Left lung (tissue), 10 donors: ENCODE results near the gene RCAN1. TPM values are rescaled to one million over a fixed set of nuclear protein-coding genes. Genes with fewer than 3 reads are reported as not detected.

ENCODE experiments used
- ATAC-seq: fragments of 200-7000 bp; cut with Tn5 transposase; one replicate; pipeline ENCODE4 v1.9.1; 2020; ENCODE audit warnings: moderate library complexity
- DNase-seq, 4 donors: peaks; one replicate each; pipeline ENCODE4 v3.0.0-alpha.2; 2013 to 2020
- H3K27ac ChIP-seq, 2 donors: fragments of 200-600 bp; sonication (generic) in 1 of 2; one replicate each; pipeline versions ENCODE4 v1.5.0 to v1.8.0; 2020 to 2021
- H3K27me3 ChIP-seq, 2 donors: fragments of 200-600 bp; sonication (generic) in 1 of 2; one replicate each; pipeline versions ENCODE4 v1.5.0 to v1.8.0; 2020 to 2021
- H3K36me3 ChIP-seq, 2 donors: fragments of 200-600 bp; sonication (generic) in 1 of 2; one replicate each; pipeline versions ENCODE4 v1.5.0 to v1.8.0; 2020 to 2021
- H3K4me1 ChIP-seq, 2 donors: fragments of 200-600 bp; one replicate each; pipeline ENCODE4 v1.8.0; 2021
- H3K4me3 ChIP-seq, 2 donors: fragments of 200-600 bp; sonication (generic) in 1 of 2; one replicate each; pipeline versions ENCODE4 v1.5.0 to v1.8.0; 2020 to 2021; ENCODE audit warnings: mild to moderate bottlenecking in 1 of 2
- H3K9me3 ChIP-seq, 2 donors: fragments of 200-600 bp; sonication (generic) in 1 of 2; one replicate each; pipeline versions ENCODE4 v1.5.0 to v1.8.0; 2020 to 2021
- CTCF ChIP-seq, 2 donors: fragments of 200-600 bp; sonication (generic) in 1 of 2; IDR thresholded peaks; one replicate each; pipeline versions ENCODE4 v1.5.0 to v1.8.0; 2021; ENCODE audit warnings: antibody characterized with exemption in 2 of 2
- intact Hi-C, 2 donors: fragments of 100-400 bp; cut with DNase I; formaldehyde crosslinking; loops; one replicate each; pipeline versions ENCODE4 v1.11.2 to v1.14.2; 2022
- polyA plus RNA-seq, 6 donors: library from polyadenylated mRNA; unstranded; fragments of 120-200 nt; gene quantifications; one replicate each; pipeline ENCODE4 v1.2.1, GENCODE V29; 2013; ENCODE audit not compliant: insufficient read length in 6 of 6
- total RNA-seq, 2 donors: library from RNA; stranded (reverse); fragmentation: NEBNext Ultra II Directional; extraction: Animal tissue kit (Norgen Biotek cat#: 25700); gene quantifications; one replicate each; pipeline ENCODE4 v1.2.1, GENCODE V29; 2021
- donor health status: DM: no; HTN: yes; CAD: no.
- donor health status: DM: no; HTN: no; CAD: no.

The RCAN1 gene
- total and polyA plus RNA-seq, 8 donors, result 16.9 to 62.6 (median 20.2) TPM

GRCh38 chr21:34594566-34595234, 20.2 kb downstream of the RCAN1 start:
- no peak for TF ChIP-seq CTCF (IDR thresholded peaks at IDR 0.05)
- intact Hi-C loops, result no loop called here
- ATAC-seq, result no peak
- Histone ChIP-seq H3K9me3 (no peaks in the 10 kb centered on the region), H3K36me3 (no peaks in the 10 kb centered on the region), H3K4me1 (peaks cover 11 to 40% of the 10 kb centered on the region in 2 donors), H3K27me3 (no peaks in the 10 kb centered on the region), H3K4me3 (no peak overlapping the region), H3K27ac (peak overlapping the region in 1 of 2 donors; percentile 48)
- DNase-seq, result no peak

- peak; percentile 18 for ATAC-seq
- no peaks in the 10 kb centered on the region for H3K36me3 ChIP-seq
- peak overlapping the region; percentile 20 to 48 for H3K27ac ChIP-seq
- no peak overlapping the region for H3K4me3 ChIP-seq
- H3K4me1 ChIP-seq, result peaks cover 11 to 41% of the 10 kb centered on the region in 2 donors
- no peak for DNase-seq
- no peaks in the 10 kb centered on the region for H3K9me3 ChIP-seq
- intact Hi-C loops, result no loop called here
- H3K27me3 ChIP-seq, result no peaks in the 10 kb centered on the region
- no peak for TF ChIP-seq CTCF (IDR thresholded peaks at IDR 0.05)
Observed at GRCh38 chr21:34593954-34594531, 20.9 kb downstream of the RCAN1 start.

GRCh38 chr21:34593423-34593822, 21.5 kb downstream of the RCAN1 start:
- intact Hi-C loops, result no loop called here
- ATAC-seq (peak; percentile 68), DNase-seq (peak in 1 of 4 donors; percentile 47)
- Histone ChIP-seq H3K27ac (peak overlapping the region; percentile 20 to 48), H3K36me3 (no peaks in the 10 kb centered on the region), H3K4me1 (peaks cover 11 to 41% of the 10 kb centered on the region in 2 donors), H3K9me3 (no peaks in the 10 kb centered on the region), H3K27me3 (no peaks in the 10 kb centered on the region), H3K4me3 (no peak overlapping the region)
- no peak for TF ChIP-seq CTCF (IDR thresholded peaks at IDR 0.05)

- no peak for TF ChIP-seq CTCF (IDR thresholded peaks at IDR 0.05)
Observed at GRCh38 chr21:34592120-34592955, 22.6 kb downstream of the RCAN1 start.

GRCh38 chr21:34590520-34590919, 24.4 kb downstream of the RCAN1 start:
- DNase-seq, result no peak
- no peak for TF ChIP-seq CTCF (IDR thresholded peaks at IDR 0.05)
- H3K36me3 ChIP-seq, result no peaks in the 10 kb centered on the region
- H3K9me3 ChIP-seq, result no peaks in the 10 kb centered on the region
- H3K4me1 ChIP-seq, result peaks cover 11 to 33% of the 10 kb centered on the region in 2 donors
- intact Hi-C loops, result no loop called here
- no peak overlapping the region for H3K4me3 ChIP-seq
- ATAC-seq, result no peak
- H3K27me3 ChIP-seq, result no peaks in the 10 kb centered on the region
- peak overlapping the region in 1 of 2 donors; percentile 48 for H3K27ac ChIP-seq

More at GRCh38 chr21:34592120-34592955, 22.6 kb downstream of the RCAN1 start:
- Histone ChIP-seq H3K4me1 (peaks cover 11 to 41% of the 10 kb centered on the region in 2 donors), H3K27ac (peak overlapping the region; percentile 20 to 48), H3K9me3 (no peaks in the 10 kb centered on the region), H3K4me3 (no peak overlapping the region), H3K27me3 (no peaks in the 10 kb centered on the region), H3K36me3 (no peaks in the 10 kb centered on the region)
- no peak for DNase-seq
- intact Hi-C loops, result no loop called here
- peak; percentile 57 for ATAC-seq
